ENCODE results near the gene PITPNC1.
"Not testable (repeated sequence)": the region's sequence is repeated elsewhere in the genome, so short reads cannot be mapped to it uniquely, and the experiment has no call there.

Gene PITPNC1

GRCh38 chr17:67594115-67594880 is 217.2 kb downstream of the PITPNC1 start:
- DNase-seq, result no peak

GRCh38 chr17:67600408-67600807 is 223.3 kb downstream of the PITPNC1 start:
- no peak for DNase-seq

- DNase-seq, result no peak
Measured at GRCh38 chr17:67601897-67602296, 224.8 kb downstream of the PITPNC1 start.

GRCh38 chr17:67602444-67602843 is 225.4 kb downstream of the PITPNC1 start:
- DNase-seq, result no peak

GRCh38 chr17:67602974-67603373 is 225.9 kb downstream of the PITPNC1 start:
- peak; percentile 55 for DNase-seq

GRCh38 chr17:67605256-67605912 is 228.3 kb downstream of the PITPNC1 start:
- no peak for DNase-seq

- no peak for DNase-seq
Measured at GRCh38 chr17:67606471-67606870, 229.4 kb downstream of the PITPNC1 start.

GRCh38 chr17:67606896-67607604 is 230.0 kb downstream of the PITPNC1 start:
- no peak for DNase-seq

GRCh38 chr17:67610061-67610460 is 233.0 kb downstream of the PITPNC1 start:
- no peak for DNase-seq

- no peak for DNase-seq
Measured at GRCh38 chr17:67613961-67614360, 236.9 kb downstream of the PITPNC1 start.

GRCh38 chr17:67615011-67615561 is 238.0 kb downstream of the PITPNC1 start:
- DNase-seq, result no peak

- DNase-seq, result no peak
Measured at GRCh38 chr17:67615736-67616135, 238.7 kb downstream of the PITPNC1 start.

GRCh38 chr17:67617304-67617899 is 240.3 kb downstream of the PITPNC1 start:
- no peak for DNase-seq

- DNase-seq, result no peak
Measured at GRCh38 chr17:67619555-67619954, 242.5 kb downstream of the PITPNC1 start.

GRCh38 chr17:67620088-67620487 is 243.0 kb downstream of the PITPNC1 start:
- DNase-seq, result no peak

- DNase-seq, result no peak
Measured at GRCh38 chr17:67620636-67621035, 243.6 kb downstream of the PITPNC1 start.

GRCh38 chr17:67623767-67624166 is 246.7 kb downstream of the PITPNC1 start:
- DNase-seq, result no peak

- no peak for DNase-seq
Measured at GRCh38 chr17:67624886-67625656, 248.0 kb downstream of the PITPNC1 start.

GRCh38 chr17:67625971-67626370 is 248.9 kb downstream of the PITPNC1 start:
- DNase-seq, result no peak

GRCh38 chr17:67628580-67629013 is 251.5 kb downstream of the PITPNC1 start:
- no peak for DNase-seq

GRCh38 chr17:67629971-67630320 is 252.9 kb downstream of the PITPNC1 start:
- no peak for DNase-seq

- DNase-seq, result not testable (repeated sequence)
Measured at GRCh38 chr17:67630836-67631235, 253.8 kb downstream of the PITPNC1 start.

Data from NCI-H748 treated with DMSO at 0.1 percent for 48 hours (cell line).